Thymus (tissue), 11 donors: ENCODE results near the gene MYO18A. TPM values are rescaled to one million over a fixed set of nuclear protein-coding genes. Genes with fewer than 3 reads are reported as not detected.

Experiments
- DNase-seq, 9 donors: peaks; one replicate each; pipeline ENCODE4 v3.0.0-alpha.2; 2013; ENCODE audit warnings: low spot score in 9 of 9, low read depth in 6 of 9, missing footprints in 1 of 9
- H3K27ac ChIP-seq, 2 donors: one replicate each; pipeline ENCODE4 v1.5.1; 2013; ENCODE audit warnings: control low read depth in 1 of 2, low read depth in 1 of 2, low read length in 1 of 2, mild to moderate bottlenecking in 1 of 2, moderate library complexity in 1 of 2
- H3K27me3 ChIP-seq, 2 donors: one replicate each; pipeline ENCODE4 v1.5.1; 2013; ENCODE audit warnings: low read length in 1 of 2; ENCODE audit not compliant: control insufficient read depth in 2 of 2, insufficient read depth in 1 of 2
- H3K36me3 ChIP-seq, 2 donors: one replicate each; pipeline ENCODE4 v1.5.1; 2013; ENCODE audit warnings: low read length in 1 of 2, mild to moderate bottlenecking in 1 of 2, moderate library complexity in 1 of 2; ENCODE audit not compliant: control insufficient read depth in 2 of 2, insufficient read depth in 2 of 2
- H3K4me1 ChIP-seq, 2 donors: one replicate each; pipeline ENCODE4 v1.5.1; 2013; ENCODE audit warnings: low read length in 2 of 2; ENCODE audit not compliant: control insufficient read depth in 2 of 2, insufficient read depth in 2 of 2
- H3K4me3 ChIP-seq, 2 donors: one replicate each; pipeline ENCODE4 v1.5.1; 2013; ENCODE audit warnings: low read length in 2 of 2, control low read depth in 1 of 2, mild to moderate bottlenecking in 1 of 2
- H3K9me3 ChIP-seq, 2 donors: one replicate each; pipeline ENCODE4 v1.5.1; 2013; ENCODE audit warnings: low read length in 1 of 2, mild to moderate bottlenecking in 1 of 2; ENCODE audit not compliant: control insufficient read depth in 2 of 2, insufficient read depth in 1 of 2
- WGBS: extraction: QIAGEN DNeasy Blood & Tissue Kit; methylation state at CpG from one replicate; pipeline ENCODE4 v1.1.7; 2013; 5-methylcytosine and 5-hydroxymethylcytosine counted together
- polyA plus RNA-seq: library from polyadenylated mRNA; stranded (reverse); fragments of 200-250 nt; gene quantifications from one replicate; pipeline ENCODE4 v1.2.3, GENCODE V29; 2013
- total RNA-seq: library from RNA; stranded (reverse); fragments of 120-200 nt; gene quantifications from one replicate; pipeline ENCODE4 v1.2.4, GENCODE V29; 2013
- donor health status: healthy.

Gene MYO18A
- total and polyA plus RNA-seq, 2 donors, result 31.1 to 52.8 TPM

- H3K36me3 ChIP-seq, result no peaks in the 10 kb centered on the region
- H3K4me1 ChIP-seq, result peaks cover 0 to 5% of the 10 kb centered on the region in 2 donors
- no peaks in the 10 kb centered on the region for H3K9me3 ChIP-seq
- H3K27me3 ChIP-seq, result peaks cover 8 to 45% of the 10 kb centered on the region in 2 donors
- no peak overlapping the region for H3K27ac ChIP-seq
- no peak for DNase-seq
- no peak overlapping the region for H3K4me3 ChIP-seq
- WGBS, result 76% methylated on average over 6 of the region's 6 CpGs
Observed at GRCh38 chr17:29024316-29024952, 155.8 kb downstream of the MYO18A start.

DNA sequence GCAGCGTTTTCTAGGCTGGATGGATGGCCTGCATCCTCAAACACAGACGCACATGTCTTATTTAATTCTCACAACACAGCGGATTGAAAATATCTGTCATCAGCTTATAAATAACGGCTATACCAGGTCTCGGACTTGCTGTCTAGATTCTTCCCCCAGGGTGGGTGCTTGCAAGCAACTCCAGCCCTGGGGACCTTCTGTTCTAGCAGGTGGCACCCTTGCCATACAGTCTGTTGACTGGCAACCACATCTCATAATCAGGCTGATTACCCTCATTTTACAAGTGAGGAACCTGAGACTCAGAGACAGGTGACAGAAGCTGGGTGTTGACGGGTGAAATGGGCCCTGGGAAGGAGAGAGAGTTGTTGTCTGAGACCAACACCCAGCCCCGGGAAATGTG is 158.1 kb downstream of the MYO18A start:
- 96% methylated on average over 7 of the region's 7 CpGs for WGBS
- no peaks in the 10 kb centered on the region for H3K9me3 ChIP-seq
- no peak overlapping the region for H3K27ac ChIP-seq
- H3K27me3 ChIP-seq, result peaks cover 14 to 53% of the 10 kb centered on the region in 2 donors
- H3K4me1 ChIP-seq, result peaks cover 0 to 6% of the 10 kb centered on the region in 2 donors
- no peak overlapping the region for H3K4me3 ChIP-seq
- H3K36me3 ChIP-seq, result no peaks in the 10 kb centered on the region
- DNase-seq, result no peak

DNA sequence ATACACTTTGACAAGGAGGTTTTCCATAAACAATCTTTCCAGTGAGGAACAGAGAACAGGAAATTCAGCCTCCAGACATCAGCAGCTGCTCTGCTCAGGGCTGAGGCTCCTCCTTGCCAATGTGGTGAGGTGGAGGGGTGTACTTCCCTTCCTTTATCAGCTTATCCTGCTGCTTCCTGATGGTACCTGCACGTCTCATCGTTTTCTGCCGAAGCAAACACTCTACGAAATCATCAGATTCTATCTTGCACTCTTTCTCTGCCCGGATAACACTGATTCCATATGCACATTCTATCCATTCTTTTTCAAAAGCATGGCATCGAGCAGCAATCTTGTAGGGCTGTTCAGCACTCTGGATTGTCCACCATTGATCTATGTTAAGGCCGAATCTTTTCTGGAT is 159.0 kb downstream of the MYO18A start:
- peaks cover 0 to 6% of the 10 kb centered on the region in 2 donors for H3K4me1 ChIP-seq
- no peak overlapping the region for H3K4me3 ChIP-seq
- peaks cover 17 to 59% of the 10 kb centered on the region in 2 donors for H3K27me3 ChIP-seq
- WGBS, result 48% methylated on average over 7 of the region's 7 CpGs
- H3K27ac ChIP-seq, result no peak overlapping the region
- no peaks in the 10 kb centered on the region for H3K36me3 ChIP-seq
- no peak for DNase-seq
- no peaks in the 10 kb centered on the region for H3K9me3 ChIP-seq

Other genes starting within 250 kb of the MYO18A start
- 20.5 TPM for gene PHF12, start 228.9 kb downstream of the MYO18A start, total RNA-seq
- gene PHF12, start 228.9 kb downstream of the MYO18A start, polyA plus RNA-seq, result 32.4 TPM
- 0.09 TPM for gene SEZ6, start 174.4 kb downstream of the MYO18A start, total RNA-seq
- gene SEZ6, start 174.4 kb downstream of the MYO18A start, polyA plus RNA-seq, result 0.48 TPM
- gene PIPOX, start 137.3 kb downstream of the MYO18A start, total RNA-seq, result 1.3 TPM
- 0.96 TPM for gene PIPOX, start 137.3 kb downstream of the MYO18A start, polyA plus RNA-seq
- 0.38 TPM for gene CRYBA1, start 66.5 kb upstream of the MYO18A start, total RNA-seq
- gene CRYBA1, start 66.5 kb upstream of the MYO18A start, polyA plus RNA-seq, result 0.34 TPM
- gene NUFIP2, start 113.8 kb upstream of the MYO18A start, total RNA-seq, result 22.0 TPM
- gene NUFIP2, start 113.8 kb upstream of the MYO18A start, polyA plus RNA-seq, result 19.8 TPM
- 19.5 TPM for gene TAOK1, start 210.0 kb upstream of the MYO18A start, total RNA-seq
- gene TAOK1, start 210.0 kb upstream of the MYO18A start, polyA plus RNA-seq, result 11.2 TPM